NT2/D1 (cell line): ENCODE data around the gene NAV2.

ENCODE experiments used
- SUZ12 ChIP-seq: IDR thresholded peaks from 2 replicates; pipeline ENCODE4 v1.6.1; 2011; ENCODE audit not compliant: insufficient read length, insufficient read depth; ENCODE audit errors: extremely low read depth
- YY1 ChIP-seq: IDR thresholded peaks from 2 replicates; pipeline ENCODE4 v1.6.1; 2011; ENCODE audit not compliant: insufficient read length, insufficient read depth
- ZNF274 ChIP-seq: IDR thresholded peaks from 2 replicates; pipeline ENCODE4 v1.6.1; 2011; ENCODE audit warnings: mild to moderate bottlenecking, low read depth, low read length

GRCh38 chr11:20155683-20156279 lies 443.1 kb downstream of the NAV2 start:
- TF ChIP-seq YY1 (no peak), ZNF274 (no peak), SUZ12 (no peak)
